Ishikawa (cell line): ENCODE measurements around the gene OR2S2.
A peak's percentile ranks its signal among the peaks of the same experiment; 100 is the strongest.

ENCODE experiments used
- CEBPB ChIP-seq: IDR thresholded peaks from 2 replicates; pipeline ENCODE4 v1.6.1; 2012
- CREB1 ChIP-seq: IDR thresholded peaks from 2 replicates; pipeline ENCODE4 v1.6.1; 2012; ENCODE audit warnings: low read depth
- EGR1 ChIP-seq: IDR thresholded peaks from 2 replicates; pipeline ENCODE4 v1.6.1; 2012
- EP300 ChIP-seq: IDR thresholded peaks from 2 replicates; pipeline ENCODE4 v1.6.1; 2012; ENCODE audit warnings: borderline replicate concordance
- FOXM1 ChIP-seq: IDR thresholded peaks from 2 replicates; pipeline ENCODE4 v1.6.1; 2012; ENCODE audit warnings: low read depth, borderline replicate concordance
- MAX ChIP-seq: IDR thresholded peaks from 2 replicates; pipeline ENCODE4 v1.6.1; 2012
- NFIC ChIP-seq: IDR thresholded peaks from 2 replicates; pipeline ENCODE4 v1.6.1; 2012
- RAD21 ChIP-seq: IDR thresholded peaks from 2 replicates; pipeline ENCODE4 v1.6.1; 2012; ENCODE audit warnings: low read depth
- REST ChIP-seq: IDR thresholded peaks from 2 replicates; pipeline ENCODE4 v1.6.1; 2012; ENCODE audit warnings: low read depth, mild to moderate bottlenecking
- TAF1 ChIP-seq: IDR thresholded peaks from 2 replicates; pipeline ENCODE4 v1.6.1; 2012; ENCODE audit warnings: low read depth, mild to moderate bottlenecking
- TCF12 ChIP-seq: IDR thresholded peaks from 2 replicates; pipeline ENCODE4 v1.6.1; 2012; ENCODE audit warnings: low read depth
- TEAD4 ChIP-seq: IDR thresholded peaks from 2 replicates; pipeline ENCODE4 v1.6.1; 2012
- USF1 ChIP-seq: IDR thresholded peaks from 2 replicates; pipeline ENCODE4 v1.6.1; 2012
- YY1 ChIP-seq: IDR thresholded peaks from 2 replicates; pipeline ENCODE4 v1.6.1; 2012; ENCODE audit warnings: low read depth
- ZBTB7A ChIP-seq: IDR thresholded peaks from 2 replicates; pipeline ENCODE4 v1.6.1; 2012; ENCODE audit warnings: low read depth

The OR2S2 gene

GRCh38 chr9:35928591-35929452, 29.1 kb downstream of the OR2S2 start:
- no peak for TF ChIP-seq TCF12
- TF ChIP-seq CEBPB, result no peak
- TF ChIP-seq TEAD4, result no peak
- no peak for TF ChIP-seq REST
- TF ChIP-seq ZBTB7A, result no peak
- no peak for TF ChIP-seq CREB1
- TF ChIP-seq EP300, result no peak
- TF ChIP-seq NFIC, result no peak
- TF ChIP-seq EGR1, result no peak
- no peak for TF ChIP-seq RAD21
- TF ChIP-seq MAX, result no peak
- no peak for TF ChIP-seq FOXM1
- no peak for TF ChIP-seq YY1
- TF ChIP-seq USF1, result no peak
- TF ChIP-seq TAF1, result no peak

- TF ChIP-seq ZBTB7A (no peak), USF1 (0 out of 2 replicates have a peak, but pooled peaks have one; percentile 12), YY1 (peak; percentile 58; the same call in 1 of the 2 replicates), REST (no peak), CREB1 (no peak), NFIC (peak; percentile 35), EP300 (peak; percentile 35; the same call in 1 of the 2 replicates), MAX (no peak), CEBPB (no peak), TEAD4 (no peak), FOXM1 (0 out of 2 replicates have a peak, but pooled peaks have one; percentile 31), TCF12 (peak; percentile 56; the same call in 1 of the 2 replicates), TAF1 (no peak), RAD21 (no peak), EGR1 (no peak)
These were observed 33.8 kb downstream of the OR2S2 start for GRCh38 chr9:35923927-35924763.

GRCh38 chr9:35923598-35923926, 34.4 kb downstream of the OR2S2 start:
- TF ChIP-seq CEBPB (no peak), YY1 (no peak), TEAD4 (no peak), USF1 (no peak), RAD21 (no peak), CREB1 (no peak), TAF1 (no peak)

GRCh38 chr9:35920051-35920620, 37.8 kb downstream of the OR2S2 start:
- TF ChIP-seq NFIC, result no peak
- no peak for TF ChIP-seq TEAD4
- TF ChIP-seq USF1, result no peak
- no peak for TF ChIP-seq MAX
- TF ChIP-seq TAF1, result no peak
- no peak for TF ChIP-seq TCF12
- no peak for TF ChIP-seq FOXM1
- no peak for TF ChIP-seq CEBPB
- TF ChIP-seq REST, result no peak
- no peak for TF ChIP-seq ZBTB7A
- TF ChIP-seq EGR1, result no peak
- no peak for TF ChIP-seq EP300
- no peak for TF ChIP-seq RAD21
- TF ChIP-seq CREB1, result no peak
